IMR-90 (cell line): Measurements from ENCODE around the gene ARHGAP24. TPM values are rescaled to one million over a fixed set of nuclear protein-coding genes. Genes with fewer than 3 reads are reported as not detected.

Source experiments
- ATAC-seq: fragments of 200-7000 bp; cut with Tn5 transposase; 2 replicates; pipeline ENCODE4 v1.9.1; 2020; ENCODE audit warnings: low read depth, mild to moderate bottlenecking, moderate library complexity
- BruUV-seq: library from RNA; stranded (reverse); fragments of 400-500 nt; replicated peaks from 2 replicates; lab custom pipeline; 2021; lab: Mats Ljungman, UMichigan
- CTCF ChIA-PET: fragments of 300-600 bp; formaldehyde crosslinking; extraction: SDS; loops from one replicate; lab custom pipeline; 2021; ENCODE audit warnings: antibody characterized with exemption; lab: Yijun Ruan, JAX
- POLR2A ChIA-PET: fragments of 300-600 bp; sonication (Branson Sonifier 250); formaldehyde crosslinking; loops from one replicate; lab custom pipeline; 2022; ENCODE audit warnings: antibody characterized with exemption; ENCODE audit not compliant: unreplicated experiment; lab: Charles Lee
- DNase-seq: peaks from one replicate; pipeline ENCODE4 v3.0.0; 2013
- H2AFZ ChIP-seq: replicated peaks from 2 replicates; pipeline ENCODE3; 2013; ENCODE audit warnings: low read length, mild to moderate bottlenecking; ENCODE audit not compliant: poor library complexity
- H2AK5ac ChIP-seq: 2 replicates; pipeline ENCODE4 v1.6.1; 2013; ENCODE audit warnings: low read depth, low read length, inconsistent platforms
- H2AK9ac ChIP-seq: replicated peaks from 2 replicates; pipeline ENCODE3; 2013; ENCODE audit warnings: mild to moderate bottlenecking, low read depth, low read length, moderate library complexity; ENCODE audit not compliant: poor library complexity
- H2BK120ac ChIP-seq: 2 replicates; pipeline ENCODE4 v1.6.1; 2013; ENCODE audit warnings: low read depth, low read length, inconsistent platforms
- H2BK15ac ChIP-seq: 3 replicates; pipeline ENCODE4 v1.6.1; 2013; ENCODE audit warnings: low read depth, low read length, inconsistent platforms
- H2BK20ac ChIP-seq: 2 replicates; pipeline ENCODE4 v1.6.1; 2013; ENCODE audit warnings: low read depth, mild to moderate bottlenecking, inconsistent platforms, low read length, moderate library complexity
- H2BK5ac ChIP-seq: 2 replicates; pipeline ENCODE4 v1.6.1; 2013; ENCODE audit warnings: mild to moderate bottlenecking, low read depth, low read length, inconsistent platforms; ENCODE audit not compliant: poor library complexity, severe bottlenecking
- H3K14ac ChIP-seq: replicated peaks from 2 replicates; pipeline ENCODE4 v1.6.1; 2013; ENCODE audit warnings: low read depth, low read length, inconsistent platforms
- H3K18ac ChIP-seq: 2 replicates; pipeline ENCODE4 v1.6.1; 2013; ENCODE audit warnings: low read depth, low read length, control low read depth
- H3K23ac ChIP-seq: 2 replicates; pipeline ENCODE4 v1.6.1; 2013; ENCODE audit warnings: low read depth, low read length, inconsistent platforms
- H3K27ac ChIP-seq: 2 replicates; pipeline ENCODE4 v1.5.1; 2013; ENCODE audit warnings: mild to moderate bottlenecking, control low read depth, low read length; ENCODE audit not compliant: insufficient read depth
- H3K27me3 ChIP-seq: 2 replicates; pipeline ENCODE4 v1.6.1; 2013; ENCODE audit warnings: low read length; ENCODE audit not compliant: control insufficient read depth, insufficient read depth
- H3K36me3 ChIP-seq: 2 replicates; pipeline ENCODE4 v1.6.1; 2013; ENCODE audit warnings: low read length, mixed read lengths; ENCODE audit not compliant: control insufficient read depth, insufficient read depth
- H3K4ac ChIP-seq: 2 replicates; pipeline ENCODE4 v1.6.1; 2013; ENCODE audit warnings: low read depth, low read length, inconsistent platforms
- H3K4me1 ChIP-seq: 2 replicates; pipeline ENCODE4 v1.6.1; 2013; ENCODE audit warnings: low read length, mixed read lengths; ENCODE audit not compliant: control insufficient read depth, insufficient read depth
- H3K4me2 ChIP-seq: 2 replicates; pipeline ENCODE4 v1.6.1; 2013; ENCODE audit warnings: low read depth, mild to moderate bottlenecking, control low read depth, low read length, moderate library complexity
- H3K4me3 ChIP-seq: 2 replicates; pipeline ENCODE4 v1.5.1; 2013; ENCODE audit warnings: low read depth, mild to moderate bottlenecking, control low read depth, low read length, moderate library complexity; ENCODE audit not compliant: insufficient read depth
- H3K56ac ChIP-seq: 2 replicates; pipeline ENCODE4 v1.6.1; 2013; ENCODE audit warnings: low read length, inconsistent platforms; ENCODE audit not compliant: insufficient read depth; ENCODE audit errors: extremely low read depth
- H3K79me1 ChIP-seq, 2 experiments: 2 replicates each; pipeline ENCODE4 v1.6.1; 2013; ENCODE audit warnings: low read length in 2 of 2, inconsistent platforms in 1 of 2, low read depth in 1 of 2
- H3K9ac ChIP-seq: 2 replicates; pipeline ENCODE4 v1.6.1; 2013; ENCODE audit warnings: low read depth, low read length, control low read depth
- H3K9me1 ChIP-seq: 2 replicates; pipeline ENCODE4 v1.6.1; 2013; ENCODE audit warnings: low read length, inconsistent platforms; ENCODE audit not compliant: insufficient read depth
- H3K9me3 ChIP-seq: 2 replicates; pipeline ENCODE4 v1.6.1; 2013; ENCODE audit warnings: low read length; ENCODE audit not compliant: control insufficient read depth, insufficient read depth
- H4K20me1 ChIP-seq: 2 replicates; pipeline ENCODE4 v1.6.1; 2013; ENCODE audit warnings: low read length, inconsistent platforms; ENCODE audit not compliant: insufficient read depth
- H4K5ac ChIP-seq: 2 replicates; pipeline ENCODE4 v1.6.1; 2013; ENCODE audit warnings: mild to moderate bottlenecking, low read depth, low read length, control low read depth
- H4K8ac ChIP-seq, 2 experiments: 2 replicates each; pipeline ENCODE4 v1.6.1; 2013; ENCODE audit warnings: low read depth in 2 of 2, low read length in 2 of 2, control low read depth in 1 of 2, inconsistent platforms in 1 of 2
- H4K91ac ChIP-seq: 2 replicates; pipeline ENCODE4 v1.6.1; 2013; ENCODE audit warnings: low read depth, low read length, inconsistent platforms; ENCODE audit not compliant: insufficient read depth
- BHLHE40 ChIP-seq: fragments of 150-350 bp; IDR thresholded peaks from 2 replicates; pipeline ENCODE4 v1.6.1; 2016; ENCODE audit warnings: mild to moderate bottlenecking, low read depth, low read length
- CEBPB ChIP-seq: IDR thresholded peaks from 2 replicates; pipeline ENCODE4 v1.6.1; 2012; ENCODE audit warnings: low read depth, low read length, improper control_type of control experiment
- CHD1 ChIP-seq: IDR thresholded peaks from 2 replicates; pipeline ENCODE4 v1.6.1; 2012; ENCODE audit warnings: low read depth, low read length, improper control_type of control experiment
- CTCF ChIP-seq: conservative IDR thresholded peaks from 2 replicates; pipeline ENCODE4 v1.5.1; 2012; ENCODE audit warnings: mild to moderate bottlenecking, low read depth, low read length, improper control_type of control experiment
- ELK1 ChIP-seq: fragments of 150-350 bp; IDR thresholded peaks from 2 replicates; pipeline ENCODE4 v1.6.1; 2016; ENCODE audit warnings: low read depth, mild to moderate bottlenecking, low read length, moderate library complexity, borderline replicate concordance
- FOS ChIP-seq: fragments of 150-350 bp; IDR thresholded peaks from 2 replicates; pipeline ENCODE4 v1.6.1; 2016; ENCODE audit warnings: low read depth, low read length
- MAFK ChIP-seq: IDR thresholded peaks from 2 replicates; pipeline ENCODE4 v1.6.1; 2012; ENCODE audit warnings: low read depth, low read length, improper control_type of control experiment
- MAZ ChIP-seq: IDR thresholded peaks from 2 replicates; pipeline ENCODE4 v1.6.1; 2012; ENCODE audit warnings: low read depth, mild to moderate bottlenecking, low read length, improper control_type of control experiment, moderate library complexity, borderline replicate concordance
- MXI1 ChIP-seq: IDR thresholded peaks from 2 replicates; pipeline ENCODE4 v1.6.1; 2012; ENCODE audit warnings: low read depth, mild to moderate bottlenecking, low read length, moderate library complexity, borderline replicate concordance
- NFE2L2 ChIP-seq: fragments of 150-350 bp; IDR thresholded peaks from 2 replicates; pipeline ENCODE4 v1.6.1; 2016; ENCODE audit warnings: low read depth, mild to moderate bottlenecking, low read length
- RAD21 ChIP-seq: IDR thresholded peaks from 2 replicates; pipeline ENCODE4 v1.6.1; 2012; ENCODE audit warnings: low read length, improper control_type of control experiment
- RCOR1 ChIP-seq: IDR thresholded peaks from 2 replicates; pipeline ENCODE4 v1.6.1; 2012; ENCODE audit warnings: mild to moderate bottlenecking, low read length, improper control_type of control experiment; ENCODE audit not compliant: insufficient replicate concordance
- RFX5 ChIP-seq: IDR thresholded peaks from 2 replicates; pipeline ENCODE4 v1.8.0; 2012; ENCODE audit warnings: low read depth, mild to moderate bottlenecking, low read length, moderate library complexity
- SMC3 ChIP-seq: fragments of 150-350 bp; IDR thresholded peaks from 2 replicates; pipeline ENCODE4 v1.6.1; 2016; ENCODE audit warnings: low read depth, mild to moderate bottlenecking, antibody characterized with exemption, low read length, moderate library complexity
- USF2 ChIP-seq: fragments of 150-350 bp; IDR thresholded peaks from 2 replicates; pipeline ENCODE4 v1.6.1; 2017; ENCODE audit warnings: mild to moderate bottlenecking, antibody characterized with exemption, low read length, low read depth
- WGBS, 2 experiments: methylation state at CpG; one replicate each; pipeline versions ENCODE4 v1.1.5 to v1.1.7; 2013; ENCODE audit warnings: missing lambda C conversion rate in 2 of 2; ENCODE audit not compliant: insufficient read length in 1 of 2; ENCODE audit errors: extremely low coverage in 2 of 2; 5-methylcytosine and 5-hydroxymethylcytosine counted together
- dilution Hi-C: fragments of 300-500 bp; cut with HindIII; formaldehyde crosslinking; loops from one replicate; pipeline ENCODE4 v1.14.3; 2018; ENCODE audit warnings: low sequenced_read_pairs; ENCODE audit not compliant: unreplicated experiment
- in situ Hi-C: fragments of 300-500 bp; cut with MboI; formaldehyde crosslinking; loops from 3 replicates; pipeline ENCODE4 v1.14.3; 2019; ENCODE audit warnings: low sequenced_read_pairs, inconsistent platforms, mixed read lengths
- intact Hi-C: fragments of 100-400 bp; cut with micrococcal nuclease; formaldehyde crosslinking; loops from 2 replicates; pipeline ENCODE4 v1.10.0; 2022
- polyA plus RNA-seq, 3 experiments: library from polyadenylated mRNA; depleted of rRNA; stranded (reverse); fragments of >200 nt; gene quantifications; 2 replicates each; pipeline ENCODE4 v1.2.3, GENCODE V29; 2012; ENCODE audit warnings: low replicate concordance in 1 of 3
- total RNA-seq: library from RNA; depleted of rRNA; stranded (reverse); fragments of >200 nt; gene quantifications from 2 replicates; pipeline ENCODE4 v1.2.3, GENCODE V29; 2012

Gene ARHGAP24
- total and polyA plus RNA-seq, 2 of the 4 experiments (the other 2 are of a cell fraction) = 11.9 to 24.0 TPM

DNA sequence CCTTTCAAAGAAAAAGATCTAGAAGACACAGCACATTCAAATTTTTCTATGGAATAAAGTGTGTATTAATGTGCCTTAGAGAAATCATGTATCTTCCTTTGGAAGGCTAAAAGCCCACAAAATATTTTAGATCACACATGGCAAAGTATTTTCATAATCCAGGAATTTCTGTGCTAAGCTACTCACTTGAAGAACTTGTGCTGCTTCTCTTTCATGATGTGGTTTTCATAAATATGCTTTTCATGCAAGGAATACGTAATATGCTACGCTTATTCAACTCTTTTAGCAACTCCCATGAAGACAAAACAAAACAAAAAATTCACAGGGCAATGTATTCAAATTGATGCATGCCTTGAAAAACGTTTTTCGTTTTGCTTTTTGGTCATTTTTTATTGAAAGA, 125.6 kb downstream of the ARHGAP24 start:
- no peaks in the 10 kb centered on the region for H3K4me1 ChIP-seq
- H3K4me3 ChIP-seq = no peak overlapping the region
- no peak overlapping the region for H3K4ac ChIP-seq
- in situ Hi-C loops = no loop called here
- H3K56ac ChIP-seq = no peak overlapping the region
- H3K23ac ChIP-seq = no peak overlapping the region
- no peak overlapping the region for H2AK5ac ChIP-seq
- H2AFZ ChIP-seq = no peak overlapping the region
- no CpG with 5 or more reads among the region's 4 CpGs for WGBS, 2 experiments
- H2BK15ac ChIP-seq = no peak overlapping the region
- no peak overlapping the region for H3K14ac ChIP-seq
- H3K4me2 ChIP-seq = no peak overlapping the region
- no peak overlapping the region for H3K18ac ChIP-seq
- H3K9me3 ChIP-seq = no peaks in the 10 kb centered on the region
- H4K8ac ChIP-seq = no peak overlapping the region
- no peak overlapping the region for H2BK20ac ChIP-seq
- H2AK9ac ChIP-seq = no peak overlapping the region
- no peaks in the 10 kb centered on the region for H3K9me1 ChIP-seq
- H3K79me1 ChIP-seq = no peaks in the 10 kb centered on the region
- no peak overlapping the region for H3K9ac ChIP-seq
- DNase-seq = no peak
- H3K27ac ChIP-seq = no peak overlapping the region
- CTCF ChIA-PET = no interaction called here
- no peaks in the 10 kb centered on the region for H4K20me1 ChIP-seq
- POLR2A ChIA-PET = no interaction called here
- H4K5ac ChIP-seq = no peak overlapping the region
- H2BK5ac ChIP-seq = no peak overlapping the region
- intact Hi-C loops = no loop called here
- BruUV-seq = no TSS peak
- no peaks in the 10 kb centered on the region for H3K36me3 ChIP-seq
- ATAC-seq = no peak
- no peak overlapping the region for H4K91ac ChIP-seq
- dilution Hi-C loops = no loop called here
- no peak for TF ChIP-seq BHLHE40
- TF ChIP-seq CTCF = no peak
- TF ChIP-seq SMC3 = no peak
- TF ChIP-seq RCOR1 = no peak
- no peak for TF ChIP-seq MAFK
- TF ChIP-seq ELK1 = no peak
- no peak for TF ChIP-seq RAD21
- no peak for TF ChIP-seq CEBPB
- TF ChIP-seq NFE2L2 = no peak
- TF ChIP-seq FOS = no peak
- no peak for TF ChIP-seq USF2
- TF ChIP-seq MAZ = no peak
- TF ChIP-seq RFX5 = no peak
- no peak for TF ChIP-seq CHD1
- no peak for TF ChIP-seq MXI1
- no peaks in the 10 kb centered on the region for H3K27me3 ChIP-seq
- no peak overlapping the region for H2BK120ac ChIP-seq
